CD4-positive, alpha-beta T cell treated with Interleukin-17A for 4 hours (primary cell): ENCODE data around the gene KRT80.

Experiments
- DNase-seq: peaks from one replicate; pipeline ENCODE4 v3.0.0-alpha.2; 2020; ENCODE audit warnings: mixed read lengths

The KRT80 gene

DNA sequence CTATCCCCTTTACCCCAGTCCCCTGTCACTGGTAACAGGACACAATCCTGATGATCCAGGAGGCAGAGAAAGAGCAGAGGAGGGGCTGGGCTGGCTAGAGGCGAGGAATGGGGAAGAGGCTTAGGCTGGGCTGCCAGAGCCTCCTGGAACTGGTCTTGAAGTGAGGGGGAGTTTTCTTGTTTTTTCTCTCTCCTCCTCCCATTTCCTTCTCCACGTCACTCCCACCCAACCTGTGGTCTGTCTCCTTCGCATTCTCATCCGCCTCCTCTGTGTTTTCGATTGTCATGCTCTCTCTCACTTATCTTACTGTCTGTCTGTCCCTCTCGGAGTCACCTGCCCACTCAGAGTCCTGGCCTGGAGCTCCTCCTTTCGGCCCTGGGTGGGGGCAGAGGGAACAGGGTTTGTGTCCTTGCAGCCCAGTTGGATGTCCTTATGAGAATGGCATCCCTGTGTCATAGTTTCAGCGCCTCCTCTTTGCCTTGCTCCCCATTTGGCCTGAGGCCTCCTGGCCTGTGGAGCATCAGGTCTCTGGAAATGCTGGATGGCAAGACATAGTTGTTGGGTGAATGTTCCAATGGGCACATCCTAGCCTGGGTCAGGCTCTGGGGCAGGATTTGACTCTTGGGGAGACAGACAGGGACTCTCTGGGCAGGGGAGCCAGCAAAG lies 3.4 kb upstream of the KRT80 start:
- DNase-seq: no peak

DNA sequence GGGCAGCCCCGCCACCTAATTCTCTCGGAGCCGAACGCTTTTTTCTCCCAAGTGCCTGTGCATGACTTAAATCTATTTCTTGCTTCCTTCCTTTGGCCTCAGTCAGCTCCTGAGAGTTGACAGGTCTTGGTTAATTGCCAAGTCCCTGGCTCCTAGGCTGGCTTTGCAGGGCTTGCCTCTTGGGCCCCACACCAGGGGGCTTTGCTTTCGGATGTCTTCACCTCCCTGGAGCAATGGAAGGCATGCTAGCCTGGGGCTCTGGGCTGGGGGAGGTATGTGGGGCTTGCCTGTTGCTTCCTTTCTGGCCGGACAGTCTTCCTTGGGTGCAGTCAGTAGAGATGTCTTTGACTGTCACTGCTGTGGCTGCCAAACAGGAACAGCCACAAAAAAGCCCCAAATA lies 2.2 kb upstream of the KRT80 start:
- DNase-seq: no peak

DNA sequence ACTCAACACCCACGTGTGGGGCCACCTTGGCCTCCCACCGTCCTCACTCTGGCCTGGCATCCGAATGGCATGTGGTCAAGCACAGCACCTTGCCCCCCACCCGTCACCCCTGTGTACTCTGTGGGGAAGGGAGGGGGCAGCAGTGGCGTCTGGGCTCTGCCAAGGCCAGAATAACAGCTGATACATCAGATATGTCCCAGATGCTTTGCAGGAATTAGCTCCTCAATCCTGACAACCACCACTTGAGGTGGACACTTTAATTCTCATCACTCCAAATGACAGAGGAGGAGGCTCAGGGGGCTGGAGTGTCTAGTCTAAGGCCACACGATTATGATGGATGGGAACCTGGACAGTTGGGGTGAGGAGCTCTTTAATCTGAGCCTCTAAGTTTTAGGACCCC lies 1.7 kb upstream of the KRT80 start:
- no peak for DNase-seq

DNA sequence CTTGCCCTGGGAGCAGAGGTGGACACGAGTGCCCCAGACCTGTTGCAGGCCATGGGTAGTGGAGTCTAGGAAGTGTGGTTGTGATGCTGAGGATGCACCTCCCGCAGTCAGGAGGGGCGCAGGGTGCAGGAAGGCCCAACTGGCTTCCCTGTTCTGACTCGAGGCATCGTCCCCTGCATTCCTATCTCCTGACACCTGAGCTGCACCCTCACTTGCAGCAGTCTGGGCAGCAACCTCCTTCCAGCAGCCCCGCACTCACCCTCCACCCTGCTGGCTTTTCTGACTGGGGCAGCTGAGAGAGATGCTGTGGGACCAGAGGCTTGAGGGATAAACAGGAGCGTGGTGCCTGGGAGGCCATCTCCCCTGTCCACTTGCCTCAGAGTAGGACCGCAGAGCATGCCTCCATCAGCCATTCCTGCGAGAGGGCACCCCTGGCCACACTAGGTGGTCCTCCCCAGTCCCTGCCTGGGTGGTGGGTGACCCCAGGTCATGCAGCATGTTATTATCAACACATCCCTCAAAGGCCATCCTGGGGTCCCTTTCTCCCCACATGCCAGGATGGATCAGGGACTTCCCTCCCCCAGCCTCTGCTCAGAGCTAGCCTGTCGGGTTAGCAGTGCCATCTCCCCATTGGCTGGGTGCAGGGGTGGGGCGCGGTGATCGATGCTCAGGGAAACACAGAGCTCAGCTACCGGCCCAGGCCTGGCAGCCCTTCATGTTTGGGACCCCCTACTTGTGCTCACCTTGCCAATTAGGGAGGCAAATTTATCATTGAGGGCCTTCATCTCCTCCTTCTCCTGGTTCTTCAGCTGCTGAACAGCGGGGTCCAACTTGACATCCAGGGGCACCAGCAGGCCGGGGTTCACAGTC lies 719 bp downstream of the KRT80 start:
- DNase-seq: no peak

DNA sequence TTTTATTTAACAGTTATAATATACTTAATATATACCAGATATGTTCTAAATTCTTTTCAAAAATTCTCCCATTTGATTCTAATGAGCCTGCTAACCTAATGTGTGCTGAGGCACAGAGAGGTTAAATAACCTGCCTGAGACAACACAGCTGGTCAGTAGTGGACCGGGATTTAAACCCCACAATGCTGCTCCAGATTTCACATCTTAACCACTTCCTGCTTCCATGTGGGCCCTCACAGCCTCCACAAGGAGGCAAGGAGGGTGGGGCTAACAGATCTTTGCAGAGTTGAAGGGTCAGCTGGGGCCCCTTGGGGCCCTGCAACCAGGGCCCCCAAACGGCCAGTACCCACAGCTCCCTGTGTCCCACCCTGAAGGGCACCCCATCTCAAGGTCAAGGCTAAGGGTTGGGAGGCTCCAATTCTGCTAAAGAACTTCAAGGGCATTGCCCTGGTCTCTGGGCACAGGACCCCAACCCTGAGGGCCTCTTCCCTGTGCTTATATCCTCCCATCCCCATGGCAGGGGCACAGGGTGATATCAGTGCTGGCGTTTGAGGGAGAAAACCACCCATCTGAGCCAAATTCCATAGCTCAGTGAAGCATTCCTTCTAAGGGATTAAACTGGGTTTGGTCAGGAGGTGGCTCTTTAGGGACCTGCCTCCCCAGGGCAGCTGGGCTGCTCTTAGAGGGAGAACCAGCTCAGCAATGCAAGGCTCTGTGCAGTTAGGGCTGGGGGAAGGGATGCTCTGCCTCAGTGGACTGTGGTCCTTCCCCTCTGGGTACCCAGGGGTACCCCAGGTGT lies 2.2 kb downstream of the KRT80 start:
- DNase-seq: no peak

DNA sequence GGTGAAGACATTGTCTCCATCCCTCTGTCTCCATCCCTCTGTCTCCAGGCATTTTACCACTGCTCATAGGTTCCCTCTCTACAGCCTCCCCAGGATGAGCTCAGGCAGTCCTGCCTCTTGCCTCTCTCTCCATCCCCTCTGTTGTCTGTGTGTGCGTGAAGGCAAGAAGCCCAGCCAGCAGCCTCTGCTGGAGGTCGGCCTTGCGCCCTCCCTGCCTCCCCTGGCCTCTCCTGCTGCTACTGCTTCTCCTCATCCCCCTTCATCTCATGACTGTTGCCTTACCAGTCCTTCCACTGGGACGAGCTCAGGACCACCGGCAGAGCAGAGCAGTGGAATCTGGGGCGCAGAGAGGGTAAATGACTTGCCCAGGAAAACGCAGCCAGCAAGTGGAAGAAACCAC lies 3.2 kb downstream of the KRT80 start:
- no peak for DNase-seq

DNA sequence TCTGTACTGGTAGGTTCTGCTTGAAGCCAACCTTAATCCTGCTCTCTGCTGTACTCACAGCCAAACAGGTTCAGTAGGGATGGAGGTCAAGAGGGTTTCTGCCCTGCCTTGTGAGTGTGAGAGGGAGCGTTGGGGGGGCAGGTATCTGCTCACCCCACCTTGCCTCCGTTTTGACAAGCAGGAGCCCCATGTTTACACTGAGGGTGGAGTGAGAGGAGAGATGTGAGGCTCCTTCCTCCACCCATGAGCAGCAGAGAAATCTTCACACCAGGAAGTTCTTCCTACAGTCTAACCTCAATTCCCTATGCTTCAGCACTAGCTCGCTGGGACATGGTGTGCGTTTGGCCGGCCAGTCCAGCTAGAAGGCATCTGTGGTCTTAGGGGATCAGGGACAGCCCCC lies 4.2 kb downstream of the KRT80 start:
- no peak for DNase-seq

DNA sequence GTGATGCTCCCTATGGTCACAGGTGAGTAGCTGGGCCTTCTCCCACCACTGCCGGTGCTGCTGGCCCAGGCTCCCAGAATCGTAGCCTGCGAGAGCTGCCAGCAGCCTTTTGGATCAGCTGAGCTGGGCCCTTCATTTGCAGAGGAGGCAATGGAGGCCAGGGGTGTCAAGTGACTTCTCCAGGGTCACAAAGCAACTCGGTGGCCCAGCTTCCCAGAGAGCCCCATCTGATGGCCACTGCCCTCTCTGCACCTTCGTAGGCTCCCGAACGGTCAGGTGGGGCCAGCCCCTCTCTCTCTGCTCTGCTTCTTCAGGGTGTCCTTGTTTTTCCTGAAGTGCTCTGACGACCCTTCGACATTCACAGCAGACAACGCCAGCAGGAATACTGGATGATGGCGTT lies 4.6 kb downstream of the KRT80 start:
- no peak for DNase-seq

DNA sequence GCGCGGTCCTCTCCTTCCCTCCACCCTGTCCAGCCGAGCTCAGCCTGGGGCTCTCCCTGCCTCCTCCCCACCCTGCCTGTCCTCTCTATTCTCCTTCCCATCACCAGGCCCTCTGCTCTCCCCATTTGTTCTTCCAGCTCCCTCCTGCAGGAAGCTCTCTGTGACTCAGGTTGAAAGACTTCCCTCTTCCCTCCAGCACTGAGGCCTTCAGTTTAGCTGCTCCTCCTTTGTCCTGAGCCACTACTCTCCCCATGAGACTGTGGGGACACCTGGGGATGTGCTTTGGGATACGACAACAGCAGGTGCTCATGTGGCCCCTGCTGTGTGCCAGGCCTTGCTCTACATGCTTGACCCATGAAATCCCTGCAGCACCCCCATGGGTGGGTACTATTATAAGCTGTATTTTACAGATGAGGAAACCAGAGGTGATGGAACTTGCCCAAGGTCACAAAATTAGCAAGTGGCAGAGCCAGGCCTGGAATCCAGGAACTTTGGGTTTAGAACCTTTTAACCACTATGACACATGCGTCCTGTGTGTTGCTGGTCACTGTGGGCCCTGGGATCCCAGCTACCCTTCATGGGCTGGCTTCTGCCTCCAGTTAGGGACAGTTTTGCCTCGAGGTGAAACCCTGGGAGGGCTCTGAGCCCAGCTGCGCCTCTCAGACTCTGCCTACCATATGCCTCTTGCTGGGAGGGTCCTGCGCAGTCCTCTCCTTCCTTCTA lies 5.5 kb downstream of the KRT80 start:
- DNase-seq: no peak

DNA sequence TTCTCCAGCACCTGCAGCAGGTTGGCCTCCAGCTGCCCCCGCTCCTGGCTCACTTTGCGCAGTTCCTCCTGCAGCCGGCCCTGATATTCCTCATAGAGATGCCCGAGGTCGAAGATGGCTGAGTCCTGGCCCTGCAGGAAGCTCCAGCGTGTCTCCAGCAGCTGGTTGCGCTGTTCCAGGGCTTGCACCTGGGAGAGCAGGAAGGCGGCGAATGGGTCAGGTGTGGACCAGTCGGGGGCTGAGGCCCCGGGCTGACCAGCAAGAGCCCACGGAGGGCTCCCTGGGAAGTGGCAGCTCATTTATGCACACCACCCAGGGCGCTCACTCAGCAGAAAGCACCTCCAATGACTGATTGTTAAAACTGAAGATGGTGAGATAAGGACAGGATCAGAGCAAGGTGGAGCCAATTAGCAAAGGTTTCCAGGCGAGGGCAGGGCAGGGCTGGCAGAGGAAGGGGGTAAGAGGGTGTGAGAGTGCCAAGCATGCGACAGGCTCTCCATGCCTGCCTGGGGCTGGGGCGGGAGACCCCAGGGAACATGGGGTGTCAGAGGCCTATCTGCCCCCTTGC lies 6.3 kb downstream of the KRT80 start:
- DNase-seq: no peak

DNA sequence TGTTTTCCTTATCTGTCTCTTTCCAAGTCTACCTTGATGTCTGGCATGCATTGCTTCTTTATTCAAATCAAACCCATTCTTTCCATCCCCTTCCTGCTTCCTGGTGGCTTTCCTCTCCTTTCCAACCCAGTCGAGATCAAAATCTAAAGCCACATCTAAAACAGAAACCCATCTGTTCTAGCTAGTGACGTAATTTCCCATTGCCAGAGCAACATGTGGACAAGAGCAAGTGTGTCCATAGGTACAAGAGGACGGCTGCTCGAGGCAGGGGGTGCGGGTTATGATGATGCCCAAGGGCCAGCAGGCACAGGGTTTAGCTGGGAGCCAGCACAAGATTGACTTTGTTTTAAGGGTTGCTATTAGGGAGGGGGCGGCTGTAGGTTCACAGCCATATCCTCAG lies 7.0 kb downstream of the KRT80 start:
- no peak for DNase-seq

DNA sequence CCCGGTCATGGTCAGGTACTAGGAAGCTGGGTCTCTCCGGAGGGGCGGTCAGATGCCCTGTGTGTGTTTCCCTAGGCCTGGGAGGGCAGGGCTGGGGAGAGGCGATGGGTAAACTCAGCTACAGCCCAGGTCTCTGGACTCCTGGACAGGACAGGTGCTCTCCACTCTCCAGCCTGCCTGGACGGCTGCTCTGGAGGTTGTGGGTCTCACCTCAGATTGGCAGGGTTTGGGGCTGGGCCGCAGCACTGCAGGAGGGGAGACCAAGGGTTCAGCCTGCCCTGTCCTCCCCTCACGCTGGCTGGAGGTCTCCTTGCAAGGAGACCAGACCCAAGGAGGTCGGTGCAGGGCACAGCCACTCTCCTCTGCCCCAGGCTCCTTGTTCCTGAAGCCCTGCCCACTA lies 7.8 kb downstream of the KRT80 start:
- DNase-seq: no peak

DNA sequence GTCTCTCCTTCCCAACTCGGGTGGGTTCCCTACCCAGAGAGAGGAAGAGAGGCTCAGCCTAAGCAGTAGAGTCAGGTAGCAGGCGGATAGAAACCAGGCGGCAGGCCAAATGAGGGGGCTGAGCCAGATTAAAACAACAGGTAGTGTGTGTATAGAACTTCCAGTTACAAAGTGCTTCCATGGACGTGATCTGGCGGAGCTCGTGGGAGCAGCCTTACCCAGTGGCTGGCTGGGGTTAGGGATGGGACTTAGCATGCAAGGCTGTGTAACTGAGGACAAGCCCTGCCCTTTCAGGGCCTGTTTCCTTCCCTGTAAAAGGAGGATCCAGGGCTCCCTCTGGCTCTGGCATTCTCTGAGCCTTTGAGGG lies 8.3 kb downstream of the KRT80 start:
- no peak for DNase-seq

DNA sequence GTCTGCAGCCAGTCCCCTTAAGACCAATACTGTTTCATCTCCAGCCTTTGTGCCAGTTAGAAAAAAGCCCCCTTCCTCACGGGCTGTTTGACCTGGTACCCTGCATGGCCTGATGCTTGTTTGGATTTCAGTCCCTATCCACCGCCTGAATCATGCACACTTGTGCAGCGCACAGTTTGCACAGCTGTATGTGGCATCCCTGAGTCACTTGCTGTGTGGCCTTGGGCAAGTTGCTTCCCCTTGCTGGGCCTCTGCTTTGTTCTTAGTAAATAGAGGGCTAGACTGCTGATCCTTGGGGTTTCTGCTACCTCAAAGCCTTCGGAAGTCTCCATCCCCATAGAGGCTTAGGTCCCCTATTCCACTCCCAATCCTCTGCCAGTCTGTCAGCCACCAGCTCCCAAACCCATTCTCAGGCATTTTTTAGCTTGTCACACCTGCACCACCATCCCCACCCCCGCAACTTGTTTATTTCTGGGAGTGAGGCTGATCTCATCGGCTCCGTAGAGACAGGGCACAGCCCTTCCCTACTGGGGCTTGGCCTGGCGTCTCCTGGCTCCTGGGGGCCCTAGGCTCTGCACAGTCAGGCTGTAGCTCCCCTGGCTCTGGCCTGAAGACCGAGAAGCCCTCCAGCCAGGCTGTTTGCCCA lies 8.8 kb downstream of the KRT80 start:
- no peak for DNase-seq

DNA sequence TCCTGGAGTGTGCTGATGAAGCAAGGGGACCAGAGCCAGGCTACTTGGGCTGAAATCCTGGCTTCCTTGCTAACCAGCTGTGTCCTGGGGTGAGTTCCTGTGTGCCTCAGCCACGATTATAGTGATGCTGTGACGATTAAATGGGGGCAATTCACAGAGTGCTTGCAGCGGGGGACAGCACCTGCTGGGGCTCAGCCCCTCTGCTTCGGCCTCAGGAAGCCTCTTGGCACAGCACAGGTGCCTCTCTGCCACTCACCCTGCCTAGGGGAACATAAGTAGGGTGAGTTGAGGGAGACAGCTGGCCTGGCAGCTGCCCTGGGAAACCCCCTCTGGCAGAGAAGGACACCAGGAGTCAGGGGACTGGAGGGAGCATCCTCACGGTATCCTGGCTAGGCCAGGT lies 9.4 kb downstream of the KRT80 start:
- no peak for DNase-seq

DNA sequence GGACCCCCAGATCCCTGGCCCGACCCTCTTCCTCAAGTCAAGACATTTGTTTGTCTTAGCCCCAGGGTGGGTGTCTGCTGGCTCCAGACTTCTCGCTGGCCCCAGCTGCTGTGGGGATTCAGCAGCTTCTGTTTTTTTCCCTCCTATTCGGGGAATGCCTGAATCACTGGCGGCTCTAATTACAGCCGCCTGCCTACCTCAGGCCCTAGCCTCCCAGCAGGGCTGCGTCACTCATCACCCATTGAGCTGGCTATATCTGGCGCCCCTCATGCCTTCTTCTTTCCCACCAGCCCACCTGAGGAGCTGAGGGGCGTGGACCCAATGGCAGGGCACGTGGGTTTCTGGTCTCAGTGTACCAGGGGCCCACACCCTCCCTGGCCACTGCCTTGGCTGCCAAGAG lies 10.1 kb downstream of the KRT80 start:
- no peak for DNase-seq

DNA sequence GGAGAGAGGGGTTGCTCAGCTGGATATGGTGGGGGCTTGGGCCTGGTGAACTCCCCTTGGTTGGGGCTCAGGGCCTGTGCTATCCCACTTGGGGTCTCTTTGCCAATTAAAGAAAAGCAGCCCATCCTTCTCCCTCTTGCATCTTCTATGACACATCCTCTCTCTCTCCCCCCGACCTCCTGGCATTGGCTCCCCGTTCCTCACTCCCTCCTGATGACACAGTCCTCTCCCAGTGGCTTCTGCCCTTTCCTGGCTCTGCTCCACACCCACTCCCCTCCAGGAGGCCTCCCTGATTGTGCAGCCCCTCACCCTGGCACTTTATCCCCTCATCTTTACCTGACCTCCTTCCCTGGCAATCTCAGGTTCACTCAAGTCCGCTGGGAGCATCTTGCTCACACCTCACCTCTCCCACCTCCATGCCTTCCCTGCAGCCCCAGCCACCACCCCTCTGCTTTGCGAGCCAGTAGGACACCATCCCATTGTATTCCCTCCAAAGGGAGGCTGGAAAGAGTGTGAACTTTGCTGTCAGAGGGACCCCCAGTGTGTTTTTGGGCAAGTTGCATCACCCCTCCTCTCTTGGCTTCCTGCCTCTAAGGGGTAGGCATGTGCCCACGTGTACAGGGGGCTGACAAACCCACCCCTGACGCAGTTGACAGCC lies 10.7 kb downstream of the KRT80 start:
- no peak for DNase-seq

DNA sequence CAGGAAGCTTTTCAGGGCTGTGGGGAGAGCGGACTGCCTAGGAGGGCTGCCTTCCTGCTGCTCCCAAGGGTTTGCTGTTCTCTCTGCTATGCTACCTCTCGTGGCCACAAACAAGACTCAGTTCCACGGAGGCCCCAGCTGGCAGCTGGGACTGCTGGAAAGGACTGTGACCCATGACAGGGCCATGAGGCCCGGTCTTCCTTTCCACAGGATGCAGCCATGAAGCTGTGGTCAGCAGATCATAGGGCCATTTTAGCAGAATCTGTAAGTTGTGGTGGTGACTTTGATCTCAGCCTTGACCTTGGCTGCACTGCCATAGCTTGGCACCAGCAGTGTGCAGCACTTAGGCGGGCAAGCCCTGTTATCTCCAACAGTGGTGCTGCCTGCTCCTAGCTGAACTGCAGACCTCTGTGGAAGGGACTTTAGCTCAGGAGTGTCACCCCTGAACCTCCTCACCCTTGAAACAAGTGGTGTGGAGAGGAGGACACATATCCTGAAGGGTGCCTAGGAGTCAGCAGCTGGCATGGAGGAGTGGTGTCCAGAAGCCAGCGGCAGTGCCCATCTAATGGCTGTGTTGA lies 12.3 kb downstream of the KRT80 start:
- DNase-seq: no peak

DNA sequence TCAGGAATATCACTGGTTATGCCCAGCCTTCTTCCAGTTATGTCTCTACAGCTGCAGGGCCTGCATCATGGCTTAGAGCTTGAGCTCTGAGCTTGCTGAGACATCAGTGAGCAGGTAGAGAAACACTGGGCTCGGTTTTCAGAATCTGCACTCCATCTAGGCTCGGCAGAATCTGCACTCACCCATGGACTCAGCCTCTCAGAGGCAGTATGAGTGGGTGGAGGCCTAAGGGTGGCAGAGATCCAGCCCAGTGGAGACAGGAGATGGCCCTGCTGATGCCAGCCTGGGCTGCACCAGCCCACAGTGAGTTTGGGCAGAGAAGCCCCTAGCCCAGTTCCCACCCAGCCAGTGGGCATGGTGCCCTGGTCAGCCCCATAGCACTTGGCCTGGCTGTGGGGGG lies 12.8 kb downstream of the KRT80 start:
- no peak for DNase-seq

DNA sequence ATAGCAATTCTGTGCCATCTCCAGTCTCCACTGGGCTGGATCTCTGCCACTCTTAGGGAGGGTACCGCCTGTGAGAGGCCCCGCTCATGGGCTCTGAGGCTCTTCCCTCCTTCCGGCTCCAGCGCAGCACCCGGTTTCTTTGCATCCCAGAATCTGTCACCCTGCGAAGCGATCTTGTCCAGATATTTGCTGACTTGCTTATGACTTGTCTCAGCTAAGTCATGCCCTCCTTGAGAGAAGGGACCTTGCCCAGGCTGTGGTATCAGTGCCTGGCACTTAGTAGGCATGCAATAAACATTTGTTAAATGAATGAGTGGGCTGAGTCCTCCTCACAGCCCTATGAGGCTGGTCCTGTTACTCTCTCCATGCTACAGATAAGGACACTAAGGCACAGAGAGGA lies 13.4 kb downstream of the KRT80 start:
- no peak for DNase-seq
